KOPT-K1 (cell line): ENCODE results near the gene MPPE1.
"Not testable (repeated sequence)": the region's sequence is repeated elsewhere in the genome, so short reads cannot be mapped to it uniquely, and the experiment has no call there.

Source experiments
- H3K27ac ChIP-seq: fragments of 200-600 bp; sonication (generic); 2 replicates; pipeline ENCODE4 v1.5.1; 2016; ENCODE audit warnings: antibody characterized with exemption, mild to moderate bottlenecking, low read depth, low read length; ENCODE audit not compliant: poor library complexity, severe bottlenecking
- H3K36me3 ChIP-seq: fragments of 200-600 bp; sonication (generic); 2 replicates; pipeline ENCODE4 v1.5.1; 2017; ENCODE audit warnings: antibody characterized with exemption, mild to moderate bottlenecking, low read length, moderate library complexity; ENCODE audit not compliant: insufficient read depth
- H3K9me3 ChIP-seq: fragments of 200-600 bp; sonication (generic); 2 replicates; pipeline ENCODE4 v1.5.1; 2017; ENCODE audit warnings: antibody characterized with exemption, low read length, mild to moderate bottlenecking; ENCODE audit not compliant: insufficient read depth, poor library complexity, severe bottlenecking

MPPE1 gene

DNA sequence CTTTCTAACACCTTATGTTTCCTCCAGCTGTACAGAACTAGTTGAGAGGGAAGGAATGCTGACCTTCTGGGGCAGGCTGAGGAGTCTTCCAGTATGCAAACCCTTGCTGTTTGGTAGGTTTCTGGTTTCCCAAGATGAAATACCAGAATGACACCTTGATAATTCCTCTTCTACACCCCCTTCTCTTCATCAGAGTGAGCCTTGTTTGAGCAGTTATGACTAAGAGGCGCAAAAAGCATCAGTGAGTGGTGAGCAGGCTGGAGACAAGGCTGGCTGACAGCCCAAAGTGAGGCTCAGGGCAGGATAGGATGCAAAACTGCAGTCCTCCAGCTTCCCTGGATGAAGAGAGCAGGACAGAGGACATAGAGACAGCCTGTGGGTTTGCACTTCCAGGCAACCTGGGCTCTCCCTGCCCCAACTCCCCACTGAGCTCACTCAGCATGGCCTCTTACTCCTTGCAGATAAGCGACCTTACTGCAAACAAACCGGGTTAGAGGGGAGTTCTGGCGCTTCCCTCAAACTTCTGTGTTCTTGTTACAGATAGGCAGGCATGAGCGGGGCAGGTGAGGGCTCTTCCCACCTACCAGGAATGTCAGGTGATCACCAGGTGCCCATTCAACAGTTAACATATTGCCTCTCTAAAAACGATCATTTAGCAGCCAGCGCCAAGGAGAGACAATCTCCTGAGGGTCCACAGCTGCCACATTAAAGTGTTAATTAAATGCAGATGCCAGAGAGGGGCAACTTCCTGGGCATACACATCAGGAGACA lies 5.4 kb downstream of the MPPE1 start:
- H3K9me3 ChIP-seq, result no peaks in the 10 kb centered on the region
- peaks cover 35% of the 10 kb centered on the region for H3K36me3 ChIP-seq
- H3K27ac ChIP-seq, result no peak overlapping the region

DNA sequence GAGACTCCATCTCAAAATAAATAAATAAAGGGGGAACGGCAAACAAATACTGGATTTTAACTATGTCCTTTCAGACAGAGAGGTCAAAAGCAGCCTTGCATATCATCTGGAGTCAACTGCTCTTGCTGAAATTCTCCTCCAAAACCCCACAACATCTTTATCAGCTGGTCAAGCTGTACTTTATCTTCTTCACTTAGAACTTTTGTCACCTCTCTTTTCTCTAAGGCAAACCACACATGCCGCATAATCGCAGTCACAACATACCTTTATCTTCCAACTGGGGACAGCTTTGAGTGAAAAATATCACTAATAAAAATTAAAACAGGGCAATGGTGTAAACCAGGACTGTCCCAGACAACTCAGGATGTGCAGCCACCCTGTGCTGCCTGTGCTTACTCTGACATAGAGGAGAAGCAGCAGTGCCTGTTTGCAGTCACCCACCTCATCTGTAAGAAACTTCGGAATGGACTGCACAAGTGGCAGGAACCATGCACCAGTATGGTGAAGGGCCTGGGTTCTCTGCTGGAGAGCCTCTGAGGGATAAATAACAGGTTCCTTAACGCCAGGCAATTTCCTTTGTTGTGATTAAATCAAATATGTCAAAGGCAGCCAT lies 6.2 kb downstream of the MPPE1 start:
- Histone ChIP-seq H3K9me3 (no peaks in the 10 kb centered on the region), H3K36me3 (peaks cover 39% of the 10 kb centered on the region), H3K27ac (no peak overlapping the region)

DNA sequence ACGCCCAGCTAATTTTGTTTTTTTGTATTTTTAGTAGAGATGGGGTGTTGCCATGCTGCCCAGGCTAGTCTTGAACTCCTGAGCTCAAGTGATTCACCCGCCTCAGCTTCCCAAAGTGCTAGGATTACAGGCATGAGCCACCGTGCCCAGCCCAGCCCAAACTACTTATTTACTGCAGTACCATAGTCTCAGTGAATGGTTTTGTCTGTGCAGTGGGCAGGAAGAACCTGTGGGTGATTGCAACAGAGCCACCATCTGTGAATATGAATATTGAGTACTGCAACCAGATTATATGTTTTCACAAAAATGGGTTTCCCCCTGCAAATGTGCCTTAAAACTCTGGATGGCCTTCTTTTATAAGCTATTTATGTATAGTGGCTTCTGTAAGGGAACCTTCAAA lies 9.1 kb downstream of the MPPE1 start:
- H3K9me3 ChIP-seq, result no peaks in the 10 kb centered on the region
- peaks cover 48% of the 10 kb centered on the region for H3K36me3 ChIP-seq
- H3K27ac ChIP-seq, result no peak overlapping the region

DNA sequence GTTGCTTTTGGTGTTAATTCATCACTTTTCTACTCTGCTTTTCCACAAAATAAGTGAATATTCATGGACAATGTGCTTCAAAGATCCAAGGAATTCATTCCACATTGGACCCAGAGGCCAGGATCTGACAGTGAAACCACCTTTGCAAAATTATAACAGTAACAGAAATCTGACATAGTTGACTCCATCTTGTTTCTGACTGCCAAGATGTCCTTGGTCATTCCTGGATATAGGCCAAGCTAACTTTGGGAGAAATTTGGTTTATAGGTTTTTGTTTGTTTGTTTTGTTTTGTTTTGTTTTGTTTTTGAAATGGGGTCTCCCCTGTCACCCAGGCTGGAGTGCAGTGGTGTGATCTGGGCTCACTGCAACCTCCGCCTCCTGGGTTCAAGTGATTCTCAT lies 10.3 kb downstream of the MPPE1 start:
- Histone ChIP-seq H3K9me3 (no peaks in the 10 kb centered on the region), H3K36me3 (peaks cover 43% of the 10 kb centered on the region), H3K27ac (no peak overlapping the region)

DNA sequence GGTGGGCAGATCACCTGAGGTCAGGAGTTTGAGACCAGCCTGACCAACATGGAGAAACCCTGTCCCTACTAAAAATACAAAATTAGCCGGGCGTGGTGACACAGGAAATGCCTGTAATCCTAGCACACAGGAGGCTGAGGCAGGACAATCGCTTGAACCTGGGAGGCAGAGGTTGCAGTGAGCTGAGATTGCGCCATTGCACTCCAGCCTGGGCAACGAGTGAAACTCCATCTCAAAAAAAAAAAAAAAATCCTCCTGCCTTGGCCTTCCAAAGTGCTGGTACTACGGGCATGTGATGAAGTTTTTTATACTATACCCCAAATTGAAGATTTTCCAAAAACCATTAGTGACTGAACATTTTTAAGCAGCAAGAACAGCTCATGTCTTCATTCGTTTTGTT lies 15.7 kb downstream of the MPPE1 start:
- not testable (repeated sequence) for H3K9me3 ChIP-seq
- peaks cover 55% of the 10 kb centered on the region for H3K36me3 ChIP-seq

DNA sequence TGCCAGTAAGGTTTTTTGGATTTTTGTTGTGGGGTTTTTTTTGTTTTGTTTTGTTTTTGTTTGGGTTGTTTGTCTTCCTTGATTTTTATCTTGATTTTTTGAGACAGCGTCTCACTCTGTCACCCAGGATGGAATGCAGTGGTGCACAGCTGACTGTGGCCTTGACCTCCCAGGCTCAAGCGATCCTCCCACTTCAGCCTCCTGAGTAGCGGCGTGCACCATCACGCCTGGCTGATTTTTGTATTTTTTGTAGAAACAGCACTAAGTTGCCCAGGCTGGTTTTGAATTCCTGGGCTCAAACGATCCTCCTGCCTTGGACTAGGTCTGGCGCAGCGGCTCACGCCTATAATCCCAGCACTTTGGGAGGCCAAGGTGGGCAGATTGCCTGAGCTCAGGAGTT lies 16.4 kb downstream of the MPPE1 start:
- Histone ChIP-seq H3K27ac (no peak overlapping the region), H3K36me3 (peaks cover 59% of the 10 kb centered on the region), H3K9me3 (no peaks in the 10 kb centered on the region)

More for the DNA sequence above, 15.7 kb downstream of the MPPE1 start:
- not testable (repeated sequence) for H3K27ac ChIP-seq

DNA sequence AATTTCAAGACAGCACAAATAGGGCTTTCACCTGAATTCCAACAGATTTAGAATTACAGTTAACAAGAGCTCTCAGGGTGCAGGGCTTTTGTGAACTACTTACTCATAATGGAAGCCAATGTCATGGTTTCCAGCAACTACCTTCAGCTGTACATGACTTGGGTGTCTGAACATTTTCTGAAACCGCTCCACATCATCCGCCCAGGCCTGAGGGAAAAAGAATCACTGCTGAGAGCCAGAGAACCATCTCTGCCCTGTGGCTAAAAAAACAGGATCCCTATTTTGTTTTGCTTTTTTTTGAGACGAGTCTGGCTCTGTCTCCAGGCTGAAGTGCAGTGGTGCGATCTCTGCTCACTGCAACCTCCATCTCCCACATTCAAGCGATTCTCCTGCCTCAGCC lies 18.8 kb downstream of the MPPE1 start:
- no peak overlapping the region for H3K27ac ChIP-seq
- H3K9me3 ChIP-seq, result no peaks in the 10 kb centered on the region
- peaks cover 64% of the 10 kb centered on the region for H3K36me3 ChIP-seq

DNA sequence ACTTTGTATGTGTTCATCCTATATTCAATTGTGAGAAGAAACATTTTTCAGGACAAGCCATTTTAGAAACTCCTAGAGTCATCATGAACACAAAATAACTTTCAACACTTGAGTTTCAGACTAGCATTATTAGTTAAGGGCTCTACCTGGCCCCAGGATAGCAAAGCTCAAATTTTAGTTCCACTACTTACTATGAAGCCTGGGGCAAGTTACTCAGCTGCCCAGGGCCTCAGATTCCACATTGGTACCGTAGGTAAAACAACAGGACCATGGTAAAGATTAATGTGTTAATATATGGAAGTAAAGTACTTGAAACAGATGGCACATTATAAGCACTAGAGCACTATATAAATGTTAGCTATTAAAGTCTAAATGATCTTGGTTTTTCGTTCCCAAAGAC lies 19.4 kb downstream of the MPPE1 start:
- Histone ChIP-seq H3K36me3 (peaks cover 69% of the 10 kb centered on the region), H3K27ac (no peak overlapping the region), H3K9me3 (no peaks in the 10 kb centered on the region)

DNA sequence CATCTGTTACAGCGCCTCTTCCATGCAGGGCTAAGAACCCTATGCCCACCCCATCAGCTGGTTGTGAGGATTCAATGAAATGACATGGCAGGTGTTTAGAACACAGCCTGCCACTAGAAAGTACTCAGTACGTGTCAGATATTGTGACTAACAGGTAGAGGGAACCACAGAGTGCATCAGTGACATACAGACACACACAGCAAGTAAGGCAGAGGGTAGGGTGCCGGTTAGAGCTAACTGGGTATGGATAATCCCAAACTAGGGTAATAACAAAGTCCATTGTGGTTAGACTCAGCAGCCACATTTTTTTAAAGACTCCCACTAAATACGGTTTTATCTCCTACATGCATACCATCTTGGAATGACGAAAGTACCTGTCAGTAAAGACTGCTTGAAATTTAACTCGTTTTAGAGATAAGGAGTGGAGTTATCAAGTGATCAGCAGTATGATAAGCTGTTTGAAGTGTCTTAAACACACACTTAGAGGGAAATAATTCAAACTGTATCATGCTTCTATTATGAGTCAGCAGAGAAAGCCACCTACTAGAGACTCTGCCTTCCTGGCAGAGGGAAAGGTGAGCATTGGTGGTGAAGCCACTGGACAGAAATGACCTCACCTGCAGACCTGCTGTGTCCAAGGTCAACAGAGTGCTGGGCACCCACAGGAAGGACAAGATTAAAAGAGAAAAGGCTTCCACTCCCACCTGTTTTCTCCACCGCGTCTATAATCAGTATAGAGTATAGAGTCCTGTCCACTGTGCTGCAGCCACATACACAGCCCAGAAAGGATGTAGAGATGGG lies 20.6 kb downstream of the MPPE1 start:
- Histone ChIP-seq H3K27ac (no peak overlapping the region), H3K9me3 (no peaks in the 10 kb centered on the region), H3K36me3 (peaks cover 69% of the 10 kb centered on the region)

DNA sequence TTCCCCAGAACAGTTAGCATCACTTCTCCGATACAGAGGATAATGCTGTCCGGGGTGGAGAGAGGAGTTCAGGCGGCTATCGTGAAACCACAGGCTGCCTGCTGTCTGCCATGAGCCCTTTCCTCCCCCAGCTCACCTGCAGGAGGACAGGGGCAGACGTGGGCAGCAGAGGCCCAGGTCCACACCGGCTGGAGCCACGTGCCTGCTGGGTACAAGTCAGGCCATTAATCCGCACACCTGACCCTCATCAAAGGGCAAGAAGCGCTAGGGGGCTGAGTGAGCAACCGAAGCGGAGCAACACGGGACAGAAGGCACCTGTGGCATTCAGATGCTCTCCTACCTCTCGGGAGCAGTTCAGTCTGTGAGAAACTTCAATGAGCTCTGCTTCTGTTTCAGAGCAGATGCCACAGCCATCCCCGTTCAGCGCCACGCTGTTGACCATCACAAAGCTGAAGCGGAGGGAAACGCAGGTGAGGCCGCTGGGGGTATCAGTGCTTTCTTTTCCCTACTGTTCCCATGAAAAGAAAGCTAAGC lies 21.5 kb downstream of the MPPE1 start:
- peaks cover 67% of the 10 kb centered on the region for H3K36me3 ChIP-seq
- H3K27ac ChIP-seq, result no peak overlapping the region
- H3K9me3 ChIP-seq, result no peaks in the 10 kb centered on the region

DNA sequence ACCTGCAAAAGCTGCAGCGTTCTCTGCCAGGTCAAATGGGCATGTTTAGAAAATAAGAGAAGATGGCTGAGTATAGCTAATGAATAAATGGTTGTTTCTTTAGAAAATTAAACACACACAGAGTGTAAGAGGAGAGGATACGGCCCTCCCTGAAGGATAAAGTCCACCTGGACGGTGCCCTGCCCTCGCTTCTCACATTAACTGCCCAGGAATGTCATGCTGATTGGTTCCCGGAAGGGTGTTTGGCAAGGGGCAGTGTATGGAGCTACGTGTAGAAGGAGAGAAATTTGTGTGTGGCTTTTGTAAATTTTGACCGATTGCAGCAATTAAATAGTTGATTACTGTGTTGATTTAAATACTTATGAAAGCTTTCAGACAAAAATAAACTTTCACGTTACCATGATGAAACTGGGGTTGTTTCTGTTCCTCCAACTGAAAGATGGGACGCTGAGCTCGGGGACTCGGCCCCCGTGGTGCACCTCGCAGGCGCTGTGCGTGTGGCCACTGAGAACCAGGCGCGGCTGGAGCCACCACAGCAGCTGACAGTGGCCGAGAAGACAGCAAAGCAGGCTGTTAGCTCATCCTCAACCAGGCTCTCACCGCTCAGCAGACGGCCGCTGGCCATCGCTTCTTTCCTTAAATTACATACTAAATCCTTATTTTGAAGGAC lies 22.7 kb downstream of the MPPE1 start:
- peaks cover 60% of the 10 kb centered on the region for H3K36me3 ChIP-seq
- no peak overlapping the region for H3K27ac ChIP-seq
- H3K9me3 ChIP-seq, result no peaks in the 10 kb centered on the region

DNA sequence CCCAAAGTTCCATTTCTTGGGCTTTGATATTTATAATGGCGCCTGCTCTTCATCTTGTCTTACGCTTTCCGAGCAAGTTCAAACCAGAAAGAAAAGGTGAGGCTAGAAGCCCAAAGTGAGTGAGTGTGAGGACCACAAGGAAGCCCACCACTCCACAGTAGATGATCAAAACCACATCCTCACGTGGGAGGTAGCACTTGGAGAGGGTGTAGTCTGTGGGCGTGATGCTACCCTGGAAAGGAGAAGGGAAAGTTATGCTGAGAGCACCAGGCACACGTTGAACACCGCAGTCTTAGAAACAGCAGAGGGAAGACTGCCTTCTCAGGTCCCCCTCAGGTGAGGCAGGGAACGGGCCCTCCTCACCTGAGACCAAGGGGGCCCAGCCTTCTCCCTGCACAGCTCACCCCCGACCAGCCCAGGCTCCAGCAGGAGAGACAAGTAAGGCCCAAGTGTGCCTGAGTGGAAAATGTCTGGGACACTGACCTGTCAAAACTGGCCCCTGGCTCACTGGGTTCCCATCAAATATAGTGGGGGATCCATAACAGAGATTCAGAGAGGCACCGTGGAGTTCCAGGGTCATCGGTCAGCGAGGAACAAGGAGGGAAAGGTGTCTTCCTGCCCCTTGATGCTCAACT lies 23.6 kb downstream of the MPPE1 start:
- Histone ChIP-seq H3K9me3 (no peaks in the 10 kb centered on the region), H3K36me3 (peaks cover 55% of the 10 kb centered on the region), H3K27ac (no peak overlapping the region)

DNA sequence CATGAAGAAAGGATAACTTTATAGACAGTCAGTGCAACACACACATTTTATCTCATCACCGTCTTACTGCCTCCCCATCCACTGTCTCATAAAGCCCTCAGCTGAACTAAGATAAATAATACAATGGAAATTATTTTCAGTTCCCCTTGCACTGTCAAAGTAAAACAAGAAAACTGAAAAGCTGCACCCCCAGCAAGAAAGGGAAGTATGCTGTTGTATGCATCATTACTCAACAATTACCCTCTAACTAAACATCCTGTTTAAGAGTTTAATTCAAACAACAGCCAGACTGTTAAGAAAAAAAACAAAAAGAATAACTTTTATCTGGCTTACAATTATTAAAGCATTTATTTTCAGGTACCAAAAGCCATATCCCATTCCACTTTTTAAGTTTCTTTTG lies 25.0 kb downstream of the MPPE1 start:
- no peaks in the 10 kb centered on the region for H3K9me3 ChIP-seq
- H3K36me3 ChIP-seq, result peaks cover 41% of the 10 kb centered on the region
- H3K27ac ChIP-seq, result no peak overlapping the region

DNA sequence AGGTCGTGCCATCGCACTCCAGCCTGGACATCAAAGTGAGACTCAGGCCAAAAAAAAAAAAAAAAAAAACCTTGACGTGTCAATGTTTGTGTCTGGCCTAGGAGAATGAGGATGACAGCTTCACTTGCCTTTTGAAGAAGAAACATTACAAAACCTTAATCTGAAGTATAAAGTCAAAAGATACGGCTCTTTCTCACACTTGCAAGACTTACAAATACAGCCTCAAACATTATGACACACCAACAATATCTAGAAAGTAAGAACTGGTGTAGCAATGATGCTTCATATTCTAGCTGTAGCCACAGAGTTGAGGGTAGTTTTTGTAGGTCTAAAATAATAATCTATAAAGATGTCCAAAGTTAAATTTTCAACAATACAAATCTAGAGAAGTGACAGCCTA lies 25.5 kb downstream of the MPPE1 start:
- Histone ChIP-seq H3K36me3 (peaks cover 36% of the 10 kb centered on the region), H3K27ac (no peak overlapping the region), H3K9me3 (no peaks in the 10 kb centered on the region)
